ENCODE data around the gene RPL37.

The RPL37 gene

DNA sequence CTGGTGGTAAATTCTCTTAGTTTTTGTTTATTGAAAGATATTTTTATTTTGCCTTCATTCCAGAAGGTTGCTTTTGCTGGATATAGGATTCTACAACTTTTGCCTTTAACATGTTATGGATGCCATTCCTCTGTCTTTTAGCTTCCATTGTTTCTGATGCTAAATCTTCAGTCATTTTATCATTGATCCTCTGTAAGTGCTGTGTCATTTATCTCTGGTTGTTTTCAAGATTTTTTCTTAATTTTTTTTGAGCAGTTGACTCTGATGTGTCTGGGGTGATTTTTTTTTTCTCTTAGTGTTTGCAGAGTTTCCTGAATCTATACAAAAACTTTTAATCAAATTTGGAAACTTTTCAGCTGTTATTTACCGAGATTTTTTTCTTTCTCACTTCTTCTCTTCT lies 12.5 kb upstream of the RPL37 start:
- Histone ChIP-seq H3K79me2 (ENCODE audit: control insufficient read depth, low read length) (no peaks in the 10 kb centered on the region), H3K27ac (ENCODE audit: low read depth, low read length) (no peak overlapping the region), H3K9me3 (ENCODE audit: control insufficient read depth, insufficient read depth, low read length) (no peaks in the 10 kb centered on the region), H3K36me3 (ENCODE audit: control insufficient read depth, low read length) (no peaks in the 10 kb centered on the region), H3K4me2 (ENCODE audit: low read length) (no peak overlapping the region), H3K4me1 (ENCODE audit: control insufficient read depth, low read length) (peaks cover 10% of the 10 kb centered on the region), H3K4me3 (ENCODE audit: low read length) (no peak overlapping the region), H3F3A (ENCODE audit: control insufficient read depth, insufficient read depth) (0 out of 2 replicates have a peak, but pooled peaks cover 3% of the 10 kb centered on the region), H4K20me1 (ENCODE audit: control insufficient read depth, insufficient read depth, low read depth, low read length) (no peaks in the 10 kb centered on the region), H3K27me3 (ENCODE audit: control insufficient read depth, low read length) (no peaks in the 10 kb centered on the region), H3K9me2 (replicated peaks; ENCODE audit: control insufficient read depth, low read length) (no peaks in the 10 kb centered on the region)
- TF ChIP-seq EZH2phosphoT487 (IDR thresholded peaks at IDR 0.05; ENCODE audit: borderline replicate concordance, low read length) = no peak
- TF ChIP-seq, protein P1, sequence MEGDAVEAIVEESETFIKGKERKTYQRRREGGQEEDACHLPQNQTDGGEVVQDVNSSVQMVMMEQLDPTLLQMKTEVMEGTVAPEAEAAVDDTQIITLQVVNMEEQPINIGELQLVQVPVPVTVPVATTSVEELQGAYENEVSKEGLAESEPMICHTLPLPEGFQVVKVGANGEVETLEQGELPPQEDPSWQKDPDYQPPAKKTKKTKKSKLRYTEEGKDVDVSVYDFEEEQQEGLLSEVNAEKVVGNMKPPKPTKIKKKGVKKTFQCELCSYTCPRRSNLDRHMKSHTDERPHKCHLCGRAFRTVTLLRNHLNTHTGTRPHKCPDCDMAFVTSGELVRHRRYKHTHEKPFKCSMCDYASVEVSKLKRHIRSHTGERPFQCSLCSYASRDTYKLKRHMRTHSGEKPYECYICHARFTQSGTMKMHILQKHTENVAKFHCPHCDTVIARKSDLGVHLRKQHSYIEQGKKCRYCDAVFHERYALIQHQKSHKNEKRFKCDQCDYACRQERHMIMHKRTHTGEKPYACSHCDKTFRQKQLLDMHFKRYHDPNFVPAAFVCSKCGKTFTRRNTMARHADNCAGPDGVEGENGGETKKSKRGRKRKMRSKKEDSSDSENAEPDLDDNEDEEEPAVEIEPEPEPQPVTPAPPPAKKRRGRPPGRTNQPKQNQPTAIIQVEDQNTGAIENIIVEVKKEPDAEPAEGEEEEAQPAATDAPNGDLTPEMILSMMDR (IDR thresholded peaks at IDR 0.05; ENCODE audit: low read depth, low read length, poor library complexity, severe bottlenecking) = no peak

DNA sequence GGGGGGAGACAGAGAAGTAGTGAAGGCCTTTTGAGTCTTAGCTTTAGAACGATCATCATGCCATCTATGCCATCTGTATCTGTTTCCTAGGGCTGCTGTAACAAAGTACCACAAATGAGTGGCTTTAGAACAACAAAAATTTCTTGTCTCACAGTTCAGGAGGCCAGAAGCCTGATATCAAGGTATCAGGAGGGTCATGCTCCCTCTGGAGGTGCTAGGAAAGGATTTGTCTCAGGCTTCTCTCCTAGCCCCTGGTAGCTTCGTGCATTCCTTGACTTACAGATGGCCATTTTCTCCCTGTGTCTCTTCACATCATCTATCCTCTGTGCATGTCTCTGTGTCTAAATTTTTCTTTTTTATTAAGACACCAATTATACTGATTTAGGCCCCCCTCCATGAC lies 11.3 kb upstream of the RPL37 start:
- no peaks in the 10 kb centered on the region for H3K9me2 ChIP-seq (replicated peaks; ENCODE audit: control insufficient read depth, low read length)

DNA sequence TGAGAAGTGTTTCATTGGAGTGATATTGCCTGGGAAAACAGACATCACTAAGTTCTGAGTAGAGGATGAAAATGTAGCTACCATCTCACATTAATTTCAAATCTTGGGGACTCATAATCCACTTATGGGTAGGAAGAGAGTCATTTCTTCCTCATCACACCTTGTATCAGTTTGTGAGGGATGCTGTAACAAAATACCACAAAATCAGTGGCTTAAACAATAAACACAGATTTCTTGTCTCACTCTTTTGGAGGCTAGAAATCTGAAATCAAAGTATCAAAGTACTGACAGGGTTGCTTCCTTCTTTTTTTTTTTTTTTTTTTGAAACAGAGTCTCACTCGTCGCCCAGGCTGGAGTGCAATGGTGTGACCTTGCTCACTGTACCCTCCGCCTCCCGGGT lies 9.5 kb upstream of the RPL37 start:
- Histone ChIP-seq H3K27ac (ENCODE audit: low read depth, low read length) (no peak overlapping the region), H3F3A (ENCODE audit: control insufficient read depth, insufficient read depth) (0 out of 2 replicates have a peak, but pooled peaks cover 3% of the 10 kb centered on the region), H4K20me1 (ENCODE audit: control insufficient read depth, insufficient read depth, low read depth, low read length) (no peaks in the 10 kb centered on the region), H3K9me3 (ENCODE audit: control insufficient read depth, insufficient read depth, low read length) (no peaks in the 10 kb centered on the region), H3K27me3 (ENCODE audit: control insufficient read depth, low read length) (no peaks in the 10 kb centered on the region), H3K36me3 (ENCODE audit: control insufficient read depth, low read length) (no peaks in the 10 kb centered on the region), H3K4me1 (ENCODE audit: control insufficient read depth, low read length) (peaks cover 29% of the 10 kb centered on the region), H3K4me2 (ENCODE audit: low read length) (no peak overlapping the region), H3K4me3 (ENCODE audit: low read length) (no peak overlapping the region), H3K79me2 (ENCODE audit: control insufficient read depth, low read length) (no peaks in the 10 kb centered on the region), H3K9me2 (replicated peaks; ENCODE audit: control insufficient read depth, low read length) (no peaks in the 10 kb centered on the region)
- TF ChIP-seq, protein P1 (IDR thresholded peaks at IDR 0.05; ENCODE audit: low read depth, low read length, poor library complexity, severe bottlenecking) = no peak
- no peak for TF ChIP-seq EZH2phosphoT487 (IDR thresholded peaks at IDR 0.05; ENCODE audit: borderline replicate concordance, low read length)

More for the DNA sequence above, 11.3 kb upstream of the RPL37 start:
- TF ChIP-seq EZH2phosphoT487 (IDR thresholded peaks at IDR 0.05; ENCODE audit: borderline replicate concordance, low read length) = no peak
- TF ChIP-seq, protein P1 (IDR thresholded peaks at IDR 0.05; ENCODE audit: low read depth, low read length, poor library complexity, severe bottlenecking) = no peak
- H3K36me3 ChIP-seq (ENCODE audit: control insufficient read depth, low read length) = no peaks in the 10 kb centered on the region
- H4K20me1 ChIP-seq (ENCODE audit: control insufficient read depth, insufficient read depth, low read depth, low read length) = no peaks in the 10 kb centered on the region
- H3K9me3 ChIP-seq (ENCODE audit: control insufficient read depth, insufficient read depth, low read length) = no peaks in the 10 kb centered on the region
- H3K4me3 ChIP-seq (ENCODE audit: low read length) = no peak overlapping the region
- H3F3A ChIP-seq (ENCODE audit: control insufficient read depth, insufficient read depth) = 0 out of 2 replicates have a peak, but pooled peaks cover 3% of the 10 kb centered on the region
- H3K27me3 ChIP-seq (ENCODE audit: control insufficient read depth, low read length) = no peaks in the 10 kb centered on the region
- H3K4me2 ChIP-seq (ENCODE audit: low read length) = no peak overlapping the region
- peaks cover 22% of the 10 kb centered on the region for H3K4me1 ChIP-seq (ENCODE audit: control insufficient read depth, low read length)
- H3K79me2 ChIP-seq (ENCODE audit: control insufficient read depth, low read length) = no peaks in the 10 kb centered on the region
- no peak overlapping the region for H3K27ac ChIP-seq (ENCODE audit: low read depth, low read length)

Measured in DOHH2 (cell line).